Testis (tissue), 2 donors: ENCODE results near the gene CAMKK2.

ENCODE experiments used
- POLR2A ChIP-seq: fragments of 450-650 bp; IDR thresholded peaks from one replicate; pipeline ENCODE4 v1.6.1; 2017; ENCODE audit warnings: antibody characterized with exemption, mild to moderate bottlenecking, moderate library complexity
- TF ChIP-seq, protein P1 (sequence below), 3 experiments: fragments of 450-650 bp in 2 of 3; fragments of 200-600 bp in 1 of 3; sonication (generic) in 1 of 3; IDR thresholded peaks; one replicate each; pipeline ENCODE4 v1.5.1; 2016 to 2019; ENCODE audit warnings: antibody characterized with exemption in 3 of 3, mild to moderate bottlenecking in 2 of 3, moderate library complexity in 1 of 3

DNA sequence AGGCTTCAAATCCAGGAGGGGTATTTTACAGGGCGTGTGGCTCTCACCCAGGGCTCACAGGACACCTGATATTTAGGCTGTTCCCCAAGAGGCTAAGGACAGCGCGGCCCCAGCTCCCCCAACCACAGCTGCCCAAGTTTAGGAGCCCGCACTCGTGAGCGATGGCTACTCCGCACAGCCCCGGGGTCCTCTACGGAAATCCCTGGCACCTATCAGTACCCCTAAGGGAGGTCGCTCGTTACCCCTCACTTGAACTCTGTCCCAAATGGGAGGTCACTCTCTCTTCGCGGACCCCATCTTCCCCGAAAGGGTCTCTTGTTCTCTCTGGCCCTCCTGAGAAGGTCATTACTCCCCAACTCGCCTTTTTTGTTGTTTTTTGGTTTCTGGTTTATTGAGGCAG is 87.3 kb downstream of the CAMKK2 start:
- TF ChIP-seq, protein P1, sequence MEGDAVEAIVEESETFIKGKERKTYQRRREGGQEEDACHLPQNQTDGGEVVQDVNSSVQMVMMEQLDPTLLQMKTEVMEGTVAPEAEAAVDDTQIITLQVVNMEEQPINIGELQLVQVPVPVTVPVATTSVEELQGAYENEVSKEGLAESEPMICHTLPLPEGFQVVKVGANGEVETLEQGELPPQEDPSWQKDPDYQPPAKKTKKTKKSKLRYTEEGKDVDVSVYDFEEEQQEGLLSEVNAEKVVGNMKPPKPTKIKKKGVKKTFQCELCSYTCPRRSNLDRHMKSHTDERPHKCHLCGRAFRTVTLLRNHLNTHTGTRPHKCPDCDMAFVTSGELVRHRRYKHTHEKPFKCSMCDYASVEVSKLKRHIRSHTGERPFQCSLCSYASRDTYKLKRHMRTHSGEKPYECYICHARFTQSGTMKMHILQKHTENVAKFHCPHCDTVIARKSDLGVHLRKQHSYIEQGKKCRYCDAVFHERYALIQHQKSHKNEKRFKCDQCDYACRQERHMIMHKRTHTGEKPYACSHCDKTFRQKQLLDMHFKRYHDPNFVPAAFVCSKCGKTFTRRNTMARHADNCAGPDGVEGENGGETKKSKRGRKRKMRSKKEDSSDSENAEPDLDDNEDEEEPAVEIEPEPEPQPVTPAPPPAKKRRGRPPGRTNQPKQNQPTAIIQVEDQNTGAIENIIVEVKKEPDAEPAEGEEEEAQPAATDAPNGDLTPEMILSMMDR (IDR thresholded peaks at IDR 0.05) = no peak
- no peak for TF ChIP-seq POLR2A
